Right lobe of liver (tissue), 6 donors: Measurements from ENCODE around the gene TTC7B. TPM values are rescaled to one million over a fixed set of nuclear protein-coding genes. Genes with fewer than 3 reads are reported as not detected.

Source experiments
- ATAC-seq, 4 donors: fragments of 200-7000 bp; cut with Tn5 transposase; one replicate each; pipeline ENCODE4 v1.9.1; 2020; ENCODE audit warnings: mild to moderate bottlenecking in 4 of 4, moderate library complexity in 4 of 4
- DNase-seq, 3 donors: peaks; one replicate each; pipeline ENCODE4 v3.0.0-alpha.2; 2020
- H3K27ac ChIP-seq, 3 donors: fragments of 200-600 bp; one replicate each; pipeline ENCODE4 v1.8.0; 2022
- H3K27me3 ChIP-seq, 2 donors: fragments of 200-600 bp; one replicate each; pipeline ENCODE4 v1.8.0; 2022
- H3K36me3 ChIP-seq, 4 donors: fragments of 200-600 bp; sonication (generic) in 1 of 4; one replicate each; pipeline versions ENCODE4 v1.5.1 to v1.8.0; 2017 to 2022; ENCODE audit warnings: control low read depth in 1 of 4
- H3K4me1 ChIP-seq, 4 donors: fragments of 200-600 bp; sonication (generic) in 1 of 4; one replicate each; pipeline versions ENCODE4 v1.5.1 to v1.8.0; 2017 to 2022; ENCODE audit warnings: control low read depth in 1 of 4
- H3K4me3 ChIP-seq, 3 donors: fragments of 200-600 bp; one replicate each; pipeline ENCODE4 v1.8.0; 2022
- H3K9me3 ChIP-seq, 4 donors: fragments of 200-600 bp; sonication (generic) in 1 of 4; one replicate each; pipeline versions ENCODE4 v1.5.1 to v1.8.0; 2017 to 2022; ENCODE audit warnings: control low read depth in 1 of 4
- POLR2A ChIP-seq: fragments of 450-650 bp; IDR thresholded peaks from one replicate; pipeline ENCODE4 v1.6.1; 2017; ENCODE audit warnings: antibody characterized with exemption, mild to moderate bottlenecking
- WGBS: methylation state at CpG from one replicate; pipeline ENCODE4 v1.1.6; 2018; ENCODE audit warnings: low coverage, low lambda C conversion rate; ENCODE audit not compliant: insufficient coverage; ENCODE audit errors: missing lambda C conversion rate; 5-methylcytosine and 5-hydroxymethylcytosine counted together
- intact Hi-C, 2 donors: fragments of 100-400 bp; cut with DNase I; formaldehyde crosslinking; loops; one replicate each; pipeline versions ENCODE4 v1.11.2 to v1.14.1; 2022
- total RNA-seq, 6 experiments: library from RNA; depleted of rRNA in 2 of 6; stranded (reverse); fragments of >200 nt in 2 of 6; fragmentation: NEBNext Ultra II Directional in 3 of 6; extraction: Animal tissue kit (Norgen Biotek cat#: 25700) in 3 of 6; gene quantifications; one replicate each; pipeline versions ENCODE4 v1.1.0 to v1.2.4, GENCODE V29; 2016 to 2023
- TF ChIP-seq, protein P1 (sequence below), 4 donors: fragments of 200-600 bp in 3 of 4; fragments of 450-650 bp in 1 of 4; IDR thresholded peaks; one replicate each; pipeline versions ENCODE4 v1.5.1 to v1.8.0; 2016 to 2022; ENCODE audit warnings: antibody characterized with exemption in 4 of 4, mild to moderate bottlenecking in 2 of 4
- donor health status: DM: no; HTN: yes; CAD: no.
- donor health status: DM: no; HTN: no; CAD: no.
- donor health status: DM: no; HTN: no; CAD: no.
- donor health status: DM: no; HTN: yes; CAD: no.
- donor health status: DM: no; HTN: yes; CAD: no.

The TTC7B gene
- total RNA-seq, 6 experiments from 2014 or later = 18.4 to 56.1 (median 37.5) TPM

DNA sequence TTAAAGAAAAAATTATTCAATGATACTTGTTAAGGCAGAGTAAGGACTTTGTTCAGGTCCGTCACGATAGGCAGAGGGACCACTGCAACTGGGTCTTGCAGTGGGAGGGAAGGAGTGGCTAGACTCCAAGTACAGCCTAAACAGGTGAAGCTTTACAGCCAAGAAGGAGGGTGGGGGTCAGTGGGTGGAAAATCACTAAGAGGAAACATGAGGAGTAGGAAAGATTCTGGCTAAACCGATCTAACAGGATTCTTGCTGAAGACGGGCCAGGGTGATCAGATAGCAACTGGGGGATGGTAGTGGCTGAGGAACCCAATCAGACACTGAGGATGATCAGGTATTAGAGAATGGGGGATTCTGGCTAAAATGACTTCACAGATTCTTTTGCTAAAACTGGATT lies 100.2 kb downstream of the TTC7B start:
- no peaks in the 10 kb centered on the region for H3K4me1 ChIP-seq
- H3K36me3 ChIP-seq = no peaks in the 10 kb centered on the region
- DNase-seq = no peak
- 89% methylated on average over 4 of the region's 4 CpGs for WGBS
- no peak overlapping the region for H3K27ac ChIP-seq
- no peaks in the 10 kb centered on the region for H3K9me3 ChIP-seq
- TF ChIP-seq, protein P1, sequence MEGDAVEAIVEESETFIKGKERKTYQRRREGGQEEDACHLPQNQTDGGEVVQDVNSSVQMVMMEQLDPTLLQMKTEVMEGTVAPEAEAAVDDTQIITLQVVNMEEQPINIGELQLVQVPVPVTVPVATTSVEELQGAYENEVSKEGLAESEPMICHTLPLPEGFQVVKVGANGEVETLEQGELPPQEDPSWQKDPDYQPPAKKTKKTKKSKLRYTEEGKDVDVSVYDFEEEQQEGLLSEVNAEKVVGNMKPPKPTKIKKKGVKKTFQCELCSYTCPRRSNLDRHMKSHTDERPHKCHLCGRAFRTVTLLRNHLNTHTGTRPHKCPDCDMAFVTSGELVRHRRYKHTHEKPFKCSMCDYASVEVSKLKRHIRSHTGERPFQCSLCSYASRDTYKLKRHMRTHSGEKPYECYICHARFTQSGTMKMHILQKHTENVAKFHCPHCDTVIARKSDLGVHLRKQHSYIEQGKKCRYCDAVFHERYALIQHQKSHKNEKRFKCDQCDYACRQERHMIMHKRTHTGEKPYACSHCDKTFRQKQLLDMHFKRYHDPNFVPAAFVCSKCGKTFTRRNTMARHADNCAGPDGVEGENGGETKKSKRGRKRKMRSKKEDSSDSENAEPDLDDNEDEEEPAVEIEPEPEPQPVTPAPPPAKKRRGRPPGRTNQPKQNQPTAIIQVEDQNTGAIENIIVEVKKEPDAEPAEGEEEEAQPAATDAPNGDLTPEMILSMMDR (IDR thresholded peaks at IDR 0.05) = no peak
- TF ChIP-seq POLR2A = no peak
- no peak for ATAC-seq
- no peak overlapping the region for H3K4me3 ChIP-seq
- intact Hi-C loops = no loop called here
- no peaks in the 10 kb centered on the region for H3K27me3 ChIP-seq

DNA sequence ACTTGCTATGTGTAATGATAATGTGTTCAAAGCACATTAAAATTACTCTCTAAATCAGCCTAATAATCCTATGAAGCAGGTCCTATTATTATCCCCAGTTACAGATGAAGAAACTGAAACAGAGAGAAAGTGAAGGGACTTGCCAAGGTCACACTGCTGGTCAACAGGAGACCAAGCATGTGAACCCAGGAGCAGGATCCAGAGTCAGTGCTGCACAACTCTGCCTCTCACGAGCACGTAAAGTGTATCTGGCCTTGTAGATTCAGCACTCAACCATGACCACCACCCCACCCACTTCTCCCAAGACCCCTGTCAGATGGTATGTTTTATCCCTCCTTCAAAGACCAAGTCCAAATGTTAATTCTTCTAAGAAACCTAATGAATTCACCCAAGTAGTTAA lies 100.7 kb downstream of the TTC7B start:
- ATAC-seq = no peak
- Histone ChIP-seq H3K9me3 (no peaks in the 10 kb centered on the region), H3K27me3 (no peaks in the 10 kb centered on the region), H3K27ac (no peak overlapping the region), H3K36me3 (no peaks in the 10 kb centered on the region), H3K4me1 (no peaks in the 10 kb centered on the region), H3K4me3 (no peak overlapping the region)
- 60% methylated on average over 1 of the region's 2 CpGs for WGBS
- intact Hi-C loops = no loop called here
- DNase-seq = no peak
- no peak for TF ChIP-seq POLR2A
- TF ChIP-seq, protein P1 (IDR thresholded peaks at IDR 0.05) = no peak

DNA sequence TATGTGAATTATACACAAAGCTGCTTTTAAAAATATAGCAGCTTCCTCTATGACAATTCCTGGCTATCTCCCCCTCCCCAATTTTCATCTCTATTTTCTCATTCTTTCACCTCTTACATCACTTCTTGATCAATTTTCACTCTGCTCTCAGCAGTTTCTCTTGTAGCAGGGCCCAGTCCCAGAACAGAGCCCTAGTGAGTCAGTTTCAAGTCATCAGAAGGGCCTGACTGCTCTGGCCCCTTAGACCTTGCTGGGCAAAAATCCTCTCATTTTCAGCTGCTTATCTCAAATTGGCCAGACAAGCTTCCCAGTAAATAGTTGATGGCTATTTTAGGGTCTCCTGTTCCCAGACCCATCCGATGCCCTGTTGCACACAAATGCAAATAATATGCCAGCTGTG lies 101.4 kb downstream of the TTC7B start:
- WGBS = 100% methylated on average over 1 of the region's 1 CpG
- DNase-seq (no peak), ATAC-seq (no peak)
- H3K9me3 ChIP-seq = no peaks in the 10 kb centered on the region
- TF ChIP-seq, protein P1 (IDR thresholded peaks at IDR 0.05) = no peak
- no peak for TF ChIP-seq POLR2A
- no peaks in the 10 kb centered on the region for H3K4me1 ChIP-seq
- H3K4me3 ChIP-seq = no peak overlapping the region
- no peaks in the 10 kb centered on the region for H3K27me3 ChIP-seq
- intact Hi-C loops = no loop called here
- no peak overlapping the region for H3K27ac ChIP-seq
- H3K36me3 ChIP-seq = no peaks in the 10 kb centered on the region

DNA sequence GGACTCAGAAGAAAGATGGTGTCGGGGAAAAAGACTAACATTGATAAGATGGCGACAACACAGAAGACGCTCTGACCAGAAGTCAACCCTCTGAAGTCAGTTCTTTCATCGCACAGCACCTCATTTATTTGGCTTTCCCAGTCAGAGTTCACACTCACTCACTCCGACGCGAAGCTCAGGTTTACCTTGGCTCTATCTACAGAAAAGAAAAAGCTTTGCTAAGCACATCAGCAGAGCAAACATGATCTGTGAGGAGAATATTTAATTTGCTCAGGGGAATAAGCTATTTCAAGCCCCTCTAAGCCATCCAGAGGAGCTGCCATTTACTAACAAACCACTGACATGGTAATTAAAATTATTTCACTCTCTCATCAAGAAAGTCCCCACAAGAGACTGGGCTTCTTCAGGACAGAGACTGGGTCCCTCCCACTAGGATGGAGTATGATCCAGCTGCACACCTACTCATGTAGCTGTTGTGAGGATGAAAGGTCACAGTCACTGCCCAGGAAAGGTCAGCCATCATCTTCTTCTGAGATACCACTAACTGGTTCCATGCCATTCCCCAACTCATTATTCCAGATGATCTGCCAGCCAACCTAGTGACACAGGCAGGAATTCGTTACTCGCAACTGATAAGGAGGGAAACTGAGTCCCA lies 111.4 kb downstream of the TTC7B start:
- ATAC-seq (peak; percentile 63 to 91 (median 80)), DNase-seq (no peak)
- Histone ChIP-seq H3K36me3 (no peaks in the 10 kb centered on the region), H3K27me3 (no peaks in the 10 kb centered on the region), H3K9me3 (no peaks in the 10 kb centered on the region), H3K27ac (peak overlapping the region in 1 of 3 donors; percentile 27), H3K4me3 (no peak overlapping the region), H3K4me1 (peaks cover 0 to 17% (median 4%) of the 10 kb centered on the region in 4 donors)
- intact Hi-C loops = no loop called here
- TF ChIP-seq POLR2A = no peak
- TF ChIP-seq, protein P1 (IDR thresholded peaks at IDR 0.05) = no peak
- WGBS = 51% methylated on average over 8 of the region's 9 CpGs
